Astrocyte of the cerebellum (primary cell): ENCODE measurements around the gene PRR33.

Experiments used
- DNase-seq: peaks from one replicate; pipeline ENCODE4 v3.0.0-alpha.2; 2011; ENCODE audit warnings: low read depth
- H3K4me3 ChIP-seq: 2 replicates; pipeline ENCODE4 v1.5.1; 2011; ENCODE audit warnings: mild to moderate bottlenecking, low read depth, low read length, moderate library complexity
- CTCF ChIP-seq: IDR thresholded peaks from 2 replicates; pipeline ENCODE4 v1.5.1; 2012; ENCODE audit warnings: low read length, low read depth, moderate library complexity, mild to moderate bottlenecking; ENCODE audit errors: missing control alignments
- in situ Hi-C: cut with HindIII; loops from 2 replicates; pipeline ENCODE4 v1.10.0; 2017; ENCODE audit warnings: low sequenced_read_pairs

PRR33 gene

GRCh38 chr11:1927848-1928469 is 36.3 kb upstream of the PRR33 start:
- no peak overlapping the region for H3K4me3 ChIP-seq
- no peak for TF ChIP-seq CTCF
- DNase-seq, result no peak
- in situ Hi-C loops, result no loop called here

- in situ Hi-C loops, result no loop called here
- TF ChIP-seq CTCF, result no peak
- no peak for DNase-seq
- H3K4me3 ChIP-seq, result no peak overlapping the region
Observed at GRCh38 chr11:1927026-1927847, 35.5 kb upstream of the PRR33 start.

GRCh38 chr11:1926156-1927025 is 34.7 kb upstream of the PRR33 start:
- TF ChIP-seq CTCF, result no peak
- H3K4me3 ChIP-seq, result no peak overlapping the region
- in situ Hi-C loops, result no loop called here
- no peak for DNase-seq

GRCh38 chr11:1925373-1926155 is 33.9 kb upstream of the PRR33 start:
- in situ Hi-C loops, result no loop called here
- no peak for DNase-seq
- no peak overlapping the region for H3K4me3 ChIP-seq
- no peak for TF ChIP-seq CTCF

- no peak for TF ChIP-seq CTCF
- H3K4me3 ChIP-seq, result no peak overlapping the region
- in situ Hi-C loops, result no loop called here
- DNase-seq, result no peak
Observed at GRCh38 chr11:1924646-1925372, 33.1 kb upstream of the PRR33 start.
